GM18511 (cell line): ENCODE measurements around the gene SCN4A.

Experiments
- ATAC-seq: cut with Tn5 transposase; IDR thresholded peaks from one replicate; pipeline ENCODE4 v1.9.1; 2021; ENCODE audit warnings: mild to moderate bottlenecking, moderate library complexity; ENCODE audit not compliant: unreplicated experiment

SCN4A gene

GRCh38 chr17:64002658-64003525 is 30.2 kb upstream of the SCN4A start:
- ATAC-seq: no peak

DNA sequence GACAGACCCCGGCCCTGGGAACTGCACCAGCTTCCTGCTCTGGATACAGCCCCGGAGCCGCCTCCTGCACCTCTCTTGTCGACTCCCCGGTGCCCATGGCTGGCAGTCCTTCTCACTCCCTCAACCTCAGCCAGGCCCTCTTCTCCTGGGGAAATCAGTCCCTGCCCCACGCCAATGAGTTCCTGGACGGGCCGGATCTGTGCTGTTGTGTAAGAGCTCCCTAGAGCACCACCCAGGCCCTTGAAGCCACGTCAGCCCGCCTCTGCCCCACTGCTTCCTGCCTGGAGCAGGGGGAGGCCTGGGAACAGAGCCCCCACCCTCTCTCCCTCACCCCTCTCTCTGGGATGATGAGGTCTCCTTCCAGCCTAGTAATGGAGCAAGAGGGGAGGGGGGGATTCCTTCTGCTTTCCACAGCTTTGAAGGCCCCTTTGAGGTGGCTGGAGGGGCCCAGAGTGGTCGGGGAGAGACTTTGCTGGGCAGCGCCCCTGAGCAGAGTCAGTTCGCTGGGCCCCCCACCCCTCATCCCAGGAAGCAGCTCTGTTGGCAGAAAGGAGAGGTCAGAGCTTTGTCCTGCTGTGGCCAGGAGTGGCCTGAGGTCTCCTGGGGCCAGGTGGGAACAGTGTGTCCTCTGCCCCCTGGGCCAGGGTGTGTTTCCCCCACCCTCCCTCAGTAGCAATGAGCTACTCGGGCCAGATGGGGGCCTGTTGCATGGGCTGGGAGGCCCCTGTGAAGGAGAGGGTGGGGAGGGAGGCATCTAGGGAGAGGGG is 29.2 kb upstream of the SCN4A start:
- ATAC-seq: no peak

DNA sequence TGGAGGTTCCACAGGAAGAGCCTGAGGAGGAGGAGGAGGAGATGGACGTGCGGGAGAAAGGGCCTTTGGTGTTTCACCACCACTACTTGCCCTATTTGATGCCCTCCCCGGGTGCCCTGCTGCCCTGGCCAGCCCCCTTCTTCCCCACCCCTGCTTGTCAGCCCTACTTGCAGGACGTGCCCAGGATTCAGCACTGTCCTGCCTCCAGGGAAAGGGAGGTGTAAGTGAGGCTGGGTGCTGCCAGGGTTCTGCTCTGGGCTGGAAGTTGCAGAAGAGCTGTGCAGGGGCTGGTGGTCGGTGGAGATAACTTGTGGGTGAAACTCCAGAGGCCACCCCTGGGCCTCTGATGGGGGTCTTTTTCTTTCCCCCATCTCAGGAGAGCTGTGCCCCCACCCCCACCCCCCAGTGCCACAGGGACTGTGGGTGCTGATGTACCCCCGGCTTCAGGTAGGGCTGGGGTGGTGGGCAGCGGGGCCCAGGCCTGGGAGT is 28.4 kb upstream of the SCN4A start:
- no peak for ATAC-seq

DNA sequence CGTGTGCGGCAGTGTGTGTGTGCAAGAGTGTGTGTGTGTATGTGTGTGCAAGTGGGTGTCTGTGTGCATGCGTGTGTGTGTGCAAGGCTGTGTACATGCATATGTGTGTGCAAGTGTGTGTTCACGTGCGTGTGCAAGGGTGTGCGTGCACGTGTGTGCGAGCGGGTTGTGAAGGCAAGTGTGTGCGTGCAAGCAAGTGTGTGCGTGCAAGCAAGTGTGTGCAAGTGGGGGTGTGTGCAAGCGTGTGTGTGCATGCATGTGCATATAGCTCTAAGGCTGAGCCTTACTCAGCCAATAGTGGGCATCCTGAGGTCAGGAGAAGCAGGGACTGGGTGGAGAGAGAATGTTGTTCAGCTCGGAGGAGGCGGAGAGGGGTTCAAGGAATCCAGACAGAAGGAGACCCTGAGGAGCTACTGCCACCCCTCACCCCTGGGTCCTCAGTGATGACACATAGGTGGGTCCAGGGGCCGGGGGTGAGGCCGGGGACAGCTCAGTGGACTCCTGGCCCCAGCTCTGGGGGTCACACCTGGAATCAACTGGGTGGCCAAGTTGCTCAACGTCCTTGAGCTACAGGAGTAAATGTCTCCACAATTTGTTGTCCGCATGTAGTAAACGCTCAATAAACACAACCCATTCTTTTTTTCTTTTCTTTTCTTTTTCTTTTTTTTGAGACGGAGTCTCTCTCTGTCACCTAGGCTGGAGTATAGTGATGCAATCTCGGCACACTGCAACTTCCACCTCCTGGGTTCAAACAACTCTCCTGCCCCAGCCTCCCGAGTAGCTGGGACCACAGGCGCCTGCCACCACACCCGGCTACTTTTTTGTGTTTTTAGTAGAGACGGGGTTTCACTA is 27.2 kb upstream of the SCN4A start:
- ATAC-seq: no peak

- ATAC-seq: peak; percentile 11
These were observed 26.3 kb upstream of the SCN4A start for GRCh38 chr17:63998721-63999679.

- ATAC-seq: peak; percentile 69
These were observed 25.5 kb upstream of the SCN4A start, which contains the start of gene PRR29 for GRCh38 chr17:63998050-63998720. TSS of gene PRR29 (plus strand) at chr17:63998351. CDS start at chr17:63998365, 14 bp downstream.

GRCh38 chr17:63997341-63998048 is 24.8 kb upstream of the SCN4A start:
- ATAC-seq: no peak

DNA sequence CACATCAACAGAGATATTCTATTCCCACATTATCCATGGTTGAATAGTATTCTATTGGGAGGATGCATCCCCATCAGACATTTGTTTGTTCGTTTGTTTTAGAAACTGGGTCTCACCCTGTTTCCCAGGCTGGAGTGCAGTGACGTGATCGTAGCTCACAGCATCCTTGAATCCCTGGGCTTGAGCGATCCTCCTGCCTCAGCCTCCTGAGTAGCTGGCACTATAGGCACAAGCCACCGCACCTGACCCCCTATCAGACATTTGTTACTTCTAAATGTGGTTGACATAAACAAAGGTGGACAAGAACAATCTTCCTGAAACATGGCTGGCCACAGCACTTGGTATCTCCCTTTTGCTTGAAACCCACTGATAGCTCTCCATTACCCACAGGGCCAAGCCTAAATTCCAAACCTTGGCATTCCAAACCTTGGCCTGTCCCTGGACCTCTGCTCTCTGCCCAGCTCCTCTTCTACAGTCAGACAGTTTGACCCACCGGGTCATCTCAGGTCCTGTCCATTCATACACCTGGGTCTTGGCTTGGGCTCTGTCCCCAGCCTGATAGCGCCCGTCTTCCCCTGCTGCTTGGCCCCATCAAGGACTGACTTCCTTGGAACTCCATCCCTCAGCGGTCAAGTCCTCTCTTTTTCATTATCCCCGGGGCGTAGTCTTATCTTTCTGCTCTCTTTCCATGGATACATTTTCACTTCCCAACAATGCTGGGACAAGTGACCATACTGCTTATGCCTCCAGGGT is 23.9 kb upstream of the SCN4A start:
- ATAC-seq: no peak

GRCh38 chr17:63995626-63996025 is 22.9 kb upstream of the SCN4A start:
- no peak for ATAC-seq

GRCh38 chr17:63993368-63993985 is 20.8 kb upstream of the SCN4A start:
- no peak for ATAC-seq

DNA sequence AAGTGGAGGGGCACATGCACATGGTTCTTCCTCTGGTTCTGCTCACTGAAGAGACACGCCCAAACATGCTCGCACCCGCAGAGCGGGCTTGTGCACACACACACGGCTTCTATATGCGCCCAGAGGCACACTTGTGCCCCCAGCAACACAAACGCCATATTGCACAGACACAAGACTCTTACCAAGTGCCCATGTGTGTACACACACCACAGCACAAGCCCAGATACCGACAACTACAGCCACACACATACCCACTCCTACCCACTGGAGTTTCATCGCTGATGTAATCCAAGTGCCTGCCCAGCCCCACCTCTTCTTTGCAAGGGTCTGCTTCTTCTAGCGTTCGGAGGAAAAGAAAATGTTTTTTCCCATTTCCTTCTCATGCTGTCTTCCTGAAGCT is 18.9 kb upstream of the SCN4A start:
- no peak for ATAC-seq

- no peak for ATAC-seq
These were observed 17.1 kb upstream of the SCN4A start for GRCh38 chr17:63989622-63990345.

- ATAC-seq: no peak
These were observed 16.3 kb upstream of the SCN4A start for GRCh38 chr17:63988741-63989621.

DNA sequence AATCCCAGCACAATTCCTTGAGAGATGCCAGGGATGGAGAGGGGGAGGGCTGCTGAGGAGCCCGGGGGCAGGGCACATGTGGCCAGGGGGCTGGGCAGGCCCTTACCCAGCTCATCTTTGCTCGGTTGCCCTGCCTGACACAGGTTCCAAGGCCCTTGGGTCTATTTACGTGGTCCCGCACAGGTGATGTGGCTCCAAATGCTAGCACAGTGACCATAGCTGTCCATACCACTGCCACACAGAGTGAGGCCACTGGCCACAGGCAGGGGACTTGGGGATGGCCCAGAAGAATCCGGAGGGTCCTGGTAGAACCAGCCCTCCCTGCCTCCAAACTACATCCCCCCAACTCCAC is 15.4 kb upstream of the SCN4A start:
- ATAC-seq: no peak

DNA sequence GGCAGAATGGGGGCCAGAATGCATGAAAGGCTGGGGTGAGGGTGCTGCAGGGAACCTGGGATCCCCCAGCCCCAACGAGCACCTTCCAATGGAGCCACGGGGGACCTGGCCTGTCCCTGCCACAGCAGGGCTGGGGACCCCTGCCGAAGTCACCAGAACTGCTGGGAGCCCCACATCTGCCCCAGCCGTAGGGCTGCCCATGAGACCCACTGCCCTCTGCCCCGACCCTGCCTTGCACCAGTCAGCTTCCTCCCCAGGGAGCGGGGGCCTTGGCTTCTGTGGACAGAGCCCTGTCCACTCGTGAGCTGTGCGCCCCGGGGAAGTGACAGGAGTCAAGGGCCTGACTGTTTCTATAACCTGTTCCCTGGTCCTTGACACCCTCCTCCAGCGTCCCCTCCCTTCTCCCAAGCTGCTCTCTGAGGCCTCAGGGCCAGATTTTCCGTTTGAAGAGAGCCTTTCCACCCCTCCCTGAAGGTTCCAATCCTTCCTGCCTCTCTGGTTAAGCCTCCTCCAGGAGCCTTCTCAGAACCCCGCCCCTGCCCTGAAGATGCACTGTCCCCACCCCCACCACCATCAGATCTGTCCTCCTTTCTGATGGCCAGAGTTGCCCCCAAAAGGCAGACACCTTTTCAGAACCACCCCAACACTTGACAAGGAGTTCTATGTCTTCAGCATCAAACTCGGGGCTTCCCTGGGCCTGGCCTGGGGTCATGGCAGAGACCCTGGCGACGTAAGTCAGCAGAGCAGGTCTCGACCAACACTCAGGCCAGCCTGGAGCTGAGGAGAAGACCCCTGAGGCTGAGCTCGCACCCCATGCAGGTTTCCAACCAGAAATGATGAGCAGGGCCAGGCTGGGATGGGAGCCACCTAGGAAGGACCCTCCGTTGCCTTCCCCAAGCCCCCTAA is 14.8 kb upstream of the SCN4A start:
- no peak for ATAC-seq
